GM06990 (cell line): Measurements from ENCODE around the gene WDR64.
A peak's percentile ranks its signal among the peaks of the same experiment; 100 is the strongest.

ENCODE experiments used
- DNase-seq: peaks from one replicate; pipeline ENCODE4 v3.0.0-alpha.2; 2011; ENCODE audit not compliant: insufficient read length; ENCODE audit errors: extremely low read depth
- H3K27me3 ChIP-seq: replicated peaks from 2 replicates; pipeline ENCODE4 v1.6.0; 2011; ENCODE audit warnings: low read length; ENCODE audit not compliant: control insufficient read depth, insufficient read depth
- H3K36me3 ChIP-seq: 2 replicates; pipeline ENCODE4 v1.5.1; 2011; ENCODE audit warnings: low read length; ENCODE audit not compliant: control insufficient read depth, insufficient read depth
- H3K4me3 ChIP-seq: replicated peaks from 2 replicates; pipeline ENCODE4 v1.5.1; 2011; ENCODE audit warnings: low read depth, mild to moderate bottlenecking, control low read depth, low read length
- TF ChIP-seq, protein P1 (sequence below): IDR thresholded peaks from 2 replicates; pipeline ENCODE4 v1.5.1; 2011; ENCODE audit warnings: low read length, control low read depth, mild to moderate bottlenecking, inconsistent platforms; ENCODE audit not compliant: insufficient read depth, poor library complexity, severe bottlenecking

WDR64 gene

DNA sequence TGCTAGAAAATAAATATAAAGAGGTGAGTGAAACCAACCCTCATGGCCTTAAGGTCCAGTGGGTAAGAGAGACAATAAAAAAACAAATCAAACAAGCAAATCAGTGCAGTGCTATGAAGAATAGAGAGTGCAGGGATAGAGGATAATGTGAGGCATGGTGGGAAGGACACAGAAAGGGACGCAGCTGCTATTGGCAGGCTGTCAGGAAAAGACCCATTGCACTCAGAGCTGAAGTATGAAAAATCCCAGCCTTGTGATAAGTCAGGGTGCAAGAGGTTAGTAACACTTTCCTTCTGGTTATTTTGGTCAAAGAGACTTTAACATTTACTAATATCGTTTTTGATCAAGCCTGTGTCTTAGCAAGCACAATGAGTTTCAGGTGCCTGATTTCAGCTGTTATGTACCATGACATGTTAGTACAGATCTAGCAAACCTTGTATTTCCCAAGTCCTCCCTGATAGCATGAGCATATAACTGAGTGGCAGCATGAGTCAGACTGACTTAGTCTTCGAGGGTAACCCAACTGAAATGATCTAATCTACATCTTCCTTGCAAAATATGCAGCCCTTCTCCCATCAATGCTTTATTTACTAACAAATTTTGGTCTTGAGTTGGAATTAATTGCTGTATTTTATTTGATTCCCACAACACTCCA is 43.6 kb upstream of the WDR64 start:
- Histone ChIP-seq H3K27me3 (no peaks in the 10 kb centered on the region), H3K36me3 (no peaks in the 10 kb centered on the region), H3K4me3 (no peak overlapping the region)
- DNase-seq: no peak
- TF ChIP-seq, protein P1, sequence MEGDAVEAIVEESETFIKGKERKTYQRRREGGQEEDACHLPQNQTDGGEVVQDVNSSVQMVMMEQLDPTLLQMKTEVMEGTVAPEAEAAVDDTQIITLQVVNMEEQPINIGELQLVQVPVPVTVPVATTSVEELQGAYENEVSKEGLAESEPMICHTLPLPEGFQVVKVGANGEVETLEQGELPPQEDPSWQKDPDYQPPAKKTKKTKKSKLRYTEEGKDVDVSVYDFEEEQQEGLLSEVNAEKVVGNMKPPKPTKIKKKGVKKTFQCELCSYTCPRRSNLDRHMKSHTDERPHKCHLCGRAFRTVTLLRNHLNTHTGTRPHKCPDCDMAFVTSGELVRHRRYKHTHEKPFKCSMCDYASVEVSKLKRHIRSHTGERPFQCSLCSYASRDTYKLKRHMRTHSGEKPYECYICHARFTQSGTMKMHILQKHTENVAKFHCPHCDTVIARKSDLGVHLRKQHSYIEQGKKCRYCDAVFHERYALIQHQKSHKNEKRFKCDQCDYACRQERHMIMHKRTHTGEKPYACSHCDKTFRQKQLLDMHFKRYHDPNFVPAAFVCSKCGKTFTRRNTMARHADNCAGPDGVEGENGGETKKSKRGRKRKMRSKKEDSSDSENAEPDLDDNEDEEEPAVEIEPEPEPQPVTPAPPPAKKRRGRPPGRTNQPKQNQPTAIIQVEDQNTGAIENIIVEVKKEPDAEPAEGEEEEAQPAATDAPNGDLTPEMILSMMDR: no peak

DNA sequence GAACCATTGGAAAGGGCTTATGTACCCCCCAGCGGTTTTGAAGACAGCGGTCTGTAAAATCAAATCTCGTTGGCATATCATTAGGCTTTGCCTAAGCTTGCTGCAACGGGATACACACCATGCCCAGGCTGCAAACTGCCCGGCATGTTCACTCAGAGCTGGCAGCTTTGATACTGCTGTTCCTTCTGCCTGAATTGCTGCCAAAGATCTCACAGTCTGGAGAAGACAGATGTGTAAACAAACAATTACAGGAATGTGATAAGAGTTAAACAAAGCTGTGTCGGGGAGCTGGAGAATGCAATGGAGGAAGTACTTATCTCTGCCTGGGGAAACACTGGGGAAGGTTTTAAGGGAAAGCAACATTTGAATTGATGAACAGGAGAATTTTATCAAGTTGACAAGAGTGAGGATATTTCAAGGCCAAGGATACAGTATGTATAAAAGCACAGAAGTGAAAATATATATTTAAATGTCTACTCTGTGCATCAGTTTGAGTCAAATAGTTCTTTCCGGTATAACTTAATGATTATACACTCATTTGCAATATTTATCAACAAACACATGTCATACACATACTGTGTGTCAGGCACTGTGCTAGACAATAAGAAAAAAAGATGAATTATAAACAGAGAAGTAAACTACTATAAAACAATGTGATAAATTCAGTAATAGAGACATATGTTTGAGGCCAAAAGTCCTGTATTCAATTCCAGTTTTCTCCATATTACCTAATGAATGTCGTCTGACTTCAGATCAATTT is 41.8 kb upstream of the WDR64 start:
- H3K36me3 ChIP-seq: no peaks in the 10 kb centered on the region
- DNase-seq: no peak
- no peaks in the 10 kb centered on the region for H3K27me3 ChIP-seq
- TF ChIP-seq, protein P1: no peak
- H3K4me3 ChIP-seq: no peak overlapping the region

DNA sequence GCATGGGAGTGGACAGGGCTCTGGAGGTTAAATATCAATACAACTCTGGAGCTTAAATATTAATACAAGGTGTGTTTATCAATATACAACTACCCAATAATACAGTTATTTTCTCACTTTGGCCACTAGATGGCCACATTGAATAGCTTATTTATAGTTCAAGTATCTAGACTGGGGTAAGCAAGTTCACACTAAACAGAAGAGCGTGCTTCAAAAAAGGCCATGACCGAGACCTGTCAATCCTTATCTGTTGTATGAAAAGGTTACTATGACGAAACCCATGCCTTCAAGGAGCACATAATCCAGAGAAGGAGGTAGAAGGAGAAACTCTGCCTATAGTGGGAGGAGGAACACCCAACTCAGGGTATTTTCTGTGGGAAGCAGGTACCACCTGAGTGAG is 41.0 kb upstream of the WDR64 start:
- Histone ChIP-seq H3K4me3 (no peak overlapping the region), H3K27me3 (no peaks in the 10 kb centered on the region), H3K36me3 (no peaks in the 10 kb centered on the region)
- TF ChIP-seq, protein P1: peak; percentile 55
- DNase-seq: peak; percentile 56

DNA sequence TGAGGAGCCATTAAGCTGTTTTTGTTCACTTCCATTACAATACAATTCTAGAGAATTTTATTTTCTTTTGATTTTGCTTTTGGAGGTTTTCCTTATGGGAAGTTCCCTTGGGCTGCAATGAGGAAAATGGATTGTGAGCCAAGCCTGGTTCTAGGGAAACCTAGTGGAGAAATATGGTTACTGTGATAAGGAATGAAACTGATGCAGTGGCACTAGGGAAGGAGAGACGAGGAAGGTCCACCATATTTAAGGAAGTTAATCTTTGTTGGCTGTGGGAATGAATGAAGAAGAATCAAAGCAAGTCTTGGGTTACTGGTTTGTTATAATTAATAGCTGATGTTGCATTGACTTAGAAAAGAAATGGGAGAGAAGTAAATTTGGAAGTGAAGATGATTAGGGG is 40.3 kb upstream of the WDR64 start:
- H3K4me3 ChIP-seq: no peak overlapping the region
- DNase-seq: no peak
- no peaks in the 10 kb centered on the region for H3K27me3 ChIP-seq
- no peaks in the 10 kb centered on the region for H3K36me3 ChIP-seq
- TF ChIP-seq, protein P1: no peak

DNA sequence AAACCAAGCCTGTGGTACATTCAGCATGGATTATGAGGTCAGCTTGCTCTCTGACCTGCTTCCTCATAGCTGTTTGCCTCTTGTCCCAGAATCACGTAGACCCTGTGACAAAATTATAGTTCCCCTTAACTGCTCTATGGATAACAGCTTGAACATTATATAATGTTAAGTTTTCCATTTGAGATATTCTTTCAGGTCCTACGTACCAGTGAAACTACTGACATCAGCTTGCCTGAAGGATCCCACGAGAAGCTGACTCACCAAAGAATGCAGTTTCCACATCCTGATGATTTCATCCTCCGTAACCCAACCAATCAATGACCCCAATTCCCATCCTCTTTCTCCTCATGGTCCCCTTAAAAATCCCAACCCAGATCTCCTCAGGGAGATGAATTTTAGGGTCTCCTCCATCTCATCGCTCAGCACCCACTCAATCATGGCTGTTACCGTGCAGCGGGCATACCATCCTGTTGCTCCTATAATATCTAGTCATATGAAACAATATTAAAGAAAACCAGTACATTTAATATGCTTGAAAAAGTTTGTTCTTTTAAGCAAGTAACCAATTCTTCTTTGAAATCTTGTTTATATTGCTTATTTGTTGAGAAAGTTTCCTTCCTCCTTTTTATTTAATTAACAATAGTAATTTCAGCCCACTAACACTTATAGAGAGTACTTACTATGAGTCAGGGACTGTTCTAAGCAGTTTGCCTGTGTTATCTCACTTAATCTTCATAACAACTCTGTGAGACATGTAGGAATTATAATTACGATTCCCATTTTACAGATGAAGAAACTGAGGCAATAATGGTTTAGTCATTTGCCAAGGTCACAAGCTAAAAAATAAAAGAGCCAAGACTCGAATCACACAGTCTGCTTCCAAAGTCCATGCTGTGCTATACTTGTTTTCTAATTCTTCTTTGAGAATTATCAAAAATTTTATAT is 39.3 kb upstream of the WDR64 start:
- DNase-seq: no peak
- Histone ChIP-seq H3K4me3 (no peak overlapping the region), H3K27me3 (no peaks in the 10 kb centered on the region), H3K36me3 (no peaks in the 10 kb centered on the region)
- TF ChIP-seq, protein P1: no peak
